GM18511 (cell line): ENCODE measurements around the gene OR1J4.
"Not testable (repeated sequence)": the region's sequence is repeated elsewhere in the genome, so short reads cannot be mapped to it uniquely, and the experiment has no call there.

Experiments
- ATAC-seq: cut with Tn5 transposase; IDR thresholded peaks from one replicate; pipeline ENCODE4 v1.9.1; 2021; ENCODE audit warnings: mild to moderate bottlenecking, moderate library complexity; ENCODE audit not compliant: unreplicated experiment

OR1J4 gene, protein sequence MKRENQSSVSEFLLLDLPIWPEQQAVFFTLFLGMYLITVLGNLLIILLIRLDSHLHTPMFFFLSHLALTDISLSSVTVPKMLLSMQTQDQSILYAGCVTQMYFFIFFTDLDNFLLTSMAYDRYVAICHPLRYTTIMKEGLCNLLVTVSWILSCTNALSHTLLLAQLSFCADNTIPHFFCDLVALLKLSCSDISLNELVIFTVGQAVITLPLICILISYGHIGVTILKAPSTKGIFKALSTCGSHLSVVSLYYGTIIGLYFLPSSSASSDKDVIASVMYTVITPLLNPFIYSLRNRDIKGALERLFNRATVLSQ

DNA sequence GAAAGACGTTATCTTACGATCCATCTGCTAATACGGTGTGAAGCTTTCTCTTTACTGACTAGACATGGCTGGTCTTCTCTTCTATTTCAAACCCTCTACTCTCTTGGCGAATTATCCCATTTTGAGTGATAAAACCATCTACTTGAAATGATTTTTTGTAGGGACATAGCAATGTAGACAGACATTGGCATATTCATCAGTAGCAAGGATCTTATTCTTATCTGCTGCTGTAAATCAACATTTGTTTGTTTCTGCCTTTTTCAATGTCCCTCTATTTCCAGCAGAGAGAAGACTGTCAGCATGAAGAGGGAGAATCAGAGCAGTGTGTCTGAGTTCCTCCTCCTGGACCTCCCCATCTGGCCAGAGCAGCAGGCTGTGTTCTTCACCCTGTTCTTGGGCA lies at the start of gene OR1J4:
Gene OR1J4, plus strand, starts transcription at position 301 of the 400 bp plus-strand sequence. Its CDS starts 0 bp downstream, at position 301.
- no peak for ATAC-seq

DNA sequence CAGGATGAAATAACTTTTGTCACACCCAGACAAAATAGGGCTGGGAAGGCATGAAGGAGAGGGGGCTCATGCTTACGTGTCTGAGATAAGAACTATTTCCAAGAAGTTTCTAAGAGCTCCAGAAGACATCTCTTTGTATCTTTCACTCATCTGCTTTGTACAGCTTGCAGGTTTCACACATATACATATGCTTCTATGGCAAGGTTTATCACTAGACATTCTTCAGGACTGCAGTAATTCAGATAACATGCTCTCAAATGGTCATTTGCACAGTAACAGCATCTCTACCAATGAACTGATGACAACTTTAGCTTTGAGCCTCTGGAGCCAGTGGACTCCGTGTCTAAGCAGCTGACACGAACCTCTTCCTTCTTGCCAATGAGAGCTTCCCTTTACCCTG lies 44.4 kb upstream of the OR1J4 start:
- ATAC-seq: no peak

DNA sequence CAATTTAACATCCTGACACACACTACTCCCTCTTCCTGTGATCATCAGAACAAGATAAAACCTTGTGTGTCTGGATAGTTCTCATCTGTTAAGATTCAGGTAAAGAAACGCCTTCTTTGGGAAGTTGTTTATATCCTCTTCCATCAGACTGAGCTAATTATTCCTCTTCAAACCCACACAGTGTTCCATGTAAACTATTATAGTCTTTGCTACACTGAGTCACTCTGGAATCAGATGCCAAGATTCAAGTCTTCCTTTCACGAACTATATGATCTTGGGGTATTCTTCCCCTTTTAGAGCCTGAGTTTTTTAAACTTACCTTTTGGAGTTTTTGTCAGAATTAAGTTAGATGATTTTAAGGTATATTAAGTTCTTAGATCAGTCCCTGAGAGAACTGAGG lies 43.2 kb upstream of the OR1J4 start:
- no peak for ATAC-seq

DNA sequence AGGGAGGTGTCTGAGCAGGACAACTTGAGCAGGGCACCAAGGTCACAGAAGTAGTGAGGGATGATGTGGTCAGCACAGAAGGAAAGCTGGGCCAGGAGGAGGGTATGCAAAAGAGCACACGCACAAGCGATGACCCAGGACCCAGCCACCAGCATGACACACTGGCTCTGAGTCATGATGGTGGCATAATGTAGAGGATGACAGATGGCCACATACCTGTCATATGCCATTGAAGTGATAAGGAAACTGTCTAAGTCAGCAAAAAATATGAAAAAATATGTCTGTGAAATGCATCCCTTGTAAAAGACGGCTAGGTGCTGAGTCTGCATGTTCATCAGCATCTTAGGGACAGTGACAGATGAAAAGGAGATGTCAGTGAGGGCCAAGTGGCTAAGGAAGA lies 41.6 kb upstream of the OR1J4 start:
- ATAC-seq: no peak

DNA sequence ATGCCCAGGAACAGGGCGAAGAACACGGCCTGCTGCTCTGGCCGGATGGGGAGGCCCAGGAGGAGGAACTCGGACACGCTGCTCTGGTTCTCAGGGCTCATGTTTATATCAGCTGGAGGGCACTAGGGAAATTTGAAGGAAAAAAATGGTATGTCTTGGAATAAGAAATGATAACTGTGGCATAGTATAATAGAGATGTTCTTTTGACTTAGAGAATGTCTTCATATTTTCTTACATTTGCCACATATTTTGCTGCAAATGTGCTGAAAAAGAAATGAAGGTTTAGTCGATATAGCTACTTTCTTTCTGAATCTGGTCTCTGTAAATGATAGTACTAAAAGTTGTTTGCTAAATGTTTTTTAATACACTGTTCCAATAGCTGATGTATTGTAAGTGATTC lies 41.1 kb upstream of the OR1J4 start, which contains the start of gene OR1J1:
Gene OR1J1, minus strand, starts transcription at position 101 of the 400 bp plus-strand sequence. Its CDS starts 0 bp downstream, at position 101.
- no peak for ATAC-seq

DNA sequence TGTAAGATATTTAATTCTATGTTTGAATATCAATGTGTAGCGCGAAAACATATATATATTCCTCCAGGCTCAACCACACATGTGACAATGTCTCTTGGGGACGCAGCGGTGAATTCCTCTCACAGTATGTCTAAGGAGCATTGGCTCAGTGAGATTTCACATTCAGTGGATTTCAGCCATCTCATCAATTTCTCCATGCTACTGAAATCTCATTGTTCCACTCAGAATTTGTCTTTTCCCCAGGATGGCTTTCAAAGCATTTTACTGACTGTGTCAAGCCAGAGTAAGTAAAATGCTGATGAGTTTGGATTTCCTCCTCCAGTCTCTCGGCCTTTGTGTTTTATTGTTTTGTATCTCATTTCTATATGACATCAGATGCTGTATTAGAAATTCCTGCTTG lies 39.9 kb upstream of the OR1J4 start:
- no peak for ATAC-seq

DNA sequence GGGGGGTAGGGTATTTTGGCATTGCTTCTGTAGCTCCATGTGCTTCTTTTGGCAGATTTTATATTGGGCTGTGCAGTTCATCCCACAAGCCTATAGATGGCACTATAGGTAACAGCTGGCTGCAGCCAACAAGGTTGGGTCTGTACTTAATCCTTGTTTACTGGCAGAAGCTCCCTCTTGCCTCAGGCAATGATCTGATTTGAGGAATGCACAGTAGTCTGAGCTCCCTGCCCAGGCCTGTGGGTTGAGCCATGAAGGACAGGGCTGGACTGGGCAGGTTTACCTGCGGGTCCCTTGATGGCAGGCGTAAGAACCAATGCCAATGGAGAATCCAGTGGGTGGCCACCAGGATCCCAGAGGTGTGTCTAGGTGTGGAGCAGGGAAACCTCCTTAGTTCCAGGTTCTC lies 20.1 kb upstream of the OR1J4 start:
- no peak for ATAC-seq

DNA sequence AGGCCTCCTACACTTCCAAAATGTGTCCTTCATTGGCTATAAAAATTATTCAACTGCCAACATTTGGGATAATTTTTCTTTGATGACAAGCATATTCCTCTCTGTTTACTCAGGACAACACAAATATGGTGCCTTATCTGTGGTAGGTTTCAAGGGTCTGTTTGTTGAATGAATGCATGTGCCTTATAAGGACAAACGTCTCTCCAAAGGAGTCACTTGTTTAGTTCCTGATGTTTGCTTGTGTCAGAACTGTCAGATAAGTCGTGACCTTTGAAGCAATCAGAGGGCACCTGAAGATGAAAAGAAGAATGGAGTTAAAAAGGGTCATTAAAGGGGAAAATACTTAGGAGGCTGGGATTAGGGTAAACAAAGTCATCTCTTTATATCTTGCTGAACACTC lies 12.0 kb upstream of the OR1J4 start:
- ATAC-seq: no peak

DNA sequence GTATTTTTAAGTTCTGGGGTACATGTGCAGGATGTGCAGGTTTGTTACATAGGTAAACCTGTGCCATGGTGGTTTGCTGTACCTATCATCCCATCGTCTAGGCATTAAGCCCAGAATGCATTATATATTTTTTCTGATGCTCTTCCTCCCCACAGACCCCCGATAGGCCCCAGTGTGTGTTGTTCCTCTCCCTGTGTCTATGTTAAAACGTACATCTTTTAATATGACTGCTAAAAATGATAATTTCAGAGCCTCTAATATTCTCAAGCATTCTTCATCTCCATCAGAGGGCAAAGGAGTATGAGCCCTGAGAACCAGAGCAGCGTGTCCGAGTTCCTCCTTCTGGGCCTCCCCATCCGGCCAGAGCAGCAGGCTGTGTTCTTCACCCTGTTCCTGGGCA lies 8.4 kb upstream of the OR1J4 start, which contains the start of gene OR1J2:
Gene OR1J2, plus strand, starts transcription at position 301 of the 400 bp plus-strand sequence. Its CDS starts 0 bp downstream, at position 301.
- no peak for ATAC-seq

DNA sequence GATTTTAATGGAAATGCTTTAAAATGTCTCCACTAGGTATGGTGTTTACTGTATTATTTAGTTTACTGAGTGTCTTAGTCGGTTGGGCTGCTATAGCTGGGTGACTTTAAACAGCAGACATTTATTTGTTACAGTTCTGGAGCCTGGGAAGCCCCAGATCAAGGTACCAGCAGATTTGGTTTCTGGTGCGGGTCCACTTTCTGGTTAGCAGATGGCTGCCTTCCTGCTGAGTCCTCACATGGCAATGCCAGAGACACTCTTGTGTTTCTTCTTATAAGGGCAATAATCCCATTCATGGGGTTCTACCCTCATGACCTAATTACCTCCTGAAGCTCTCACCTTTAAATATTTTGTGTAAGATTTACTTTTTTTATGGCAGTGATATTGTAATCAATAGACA lies 715 bp upstream of the OR1J4 start:
- ATAC-seq: no peak

DNA sequence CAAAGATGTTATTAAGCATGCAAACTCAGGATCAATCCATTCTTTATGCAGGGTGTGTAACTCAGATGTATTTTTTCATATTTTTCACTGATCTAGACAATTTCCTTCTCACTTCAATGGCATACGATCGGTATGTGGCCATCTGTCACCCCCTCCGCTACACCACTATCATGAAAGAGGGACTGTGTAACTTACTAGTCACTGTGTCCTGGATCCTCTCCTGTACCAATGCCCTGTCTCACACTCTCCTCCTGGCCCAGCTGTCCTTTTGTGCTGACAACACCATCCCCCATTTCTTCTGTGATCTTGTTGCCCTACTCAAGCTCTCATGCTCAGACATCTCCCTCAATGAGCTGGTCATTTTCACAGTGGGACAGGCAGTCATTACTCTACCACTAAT lies 435 bp downstream of the OR1J4 start:
- no peak for ATAC-seq

DNA sequence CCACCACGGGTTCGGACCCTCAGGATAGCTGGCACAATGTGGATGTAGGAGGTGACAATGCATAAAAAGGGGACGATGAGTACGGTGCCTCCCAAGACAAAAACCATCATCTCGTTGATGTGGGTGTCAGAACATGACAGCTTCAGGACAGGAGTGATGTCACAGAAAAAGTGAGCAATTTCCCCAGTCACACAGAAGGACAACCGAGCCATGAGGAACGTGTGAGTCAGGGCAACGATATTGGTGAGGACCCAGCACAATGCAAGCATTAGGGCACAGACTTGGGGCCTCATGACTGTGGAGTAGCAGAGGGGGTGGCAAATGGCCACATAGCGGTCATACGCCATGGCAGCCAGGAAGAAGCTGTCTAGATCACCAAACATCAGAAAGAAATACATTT lies 7.7 kb downstream of the OR1J4 start:
- no peak for ATAC-seq

DNA sequence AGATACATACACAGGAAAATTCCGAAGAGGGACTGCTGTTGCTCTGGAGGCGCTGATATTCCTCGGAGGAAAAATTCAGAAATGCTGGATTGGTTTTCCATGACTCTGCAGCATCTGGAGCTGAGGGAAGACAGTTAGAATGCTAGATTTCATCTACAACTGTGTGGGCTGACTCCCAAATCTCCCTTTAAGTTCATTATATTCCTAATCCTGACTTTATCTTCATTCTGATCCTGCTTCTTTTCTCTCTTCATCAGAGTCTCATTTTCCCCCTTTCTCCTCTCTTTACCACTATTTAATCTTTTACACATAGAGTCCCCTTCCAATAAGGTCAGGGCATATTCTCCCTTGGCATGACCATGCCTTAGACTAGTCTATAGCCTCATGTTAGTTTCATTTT lies 8.3 kb downstream of the OR1J4 start, which contains the start of gene OR1N1:
Gene OR1N1, minus strand, starts transcription at position 101 of the 400 bp plus-strand sequence. Its CDS starts 0 bp downstream, at position 101.
- no peak for ATAC-seq

DNA sequence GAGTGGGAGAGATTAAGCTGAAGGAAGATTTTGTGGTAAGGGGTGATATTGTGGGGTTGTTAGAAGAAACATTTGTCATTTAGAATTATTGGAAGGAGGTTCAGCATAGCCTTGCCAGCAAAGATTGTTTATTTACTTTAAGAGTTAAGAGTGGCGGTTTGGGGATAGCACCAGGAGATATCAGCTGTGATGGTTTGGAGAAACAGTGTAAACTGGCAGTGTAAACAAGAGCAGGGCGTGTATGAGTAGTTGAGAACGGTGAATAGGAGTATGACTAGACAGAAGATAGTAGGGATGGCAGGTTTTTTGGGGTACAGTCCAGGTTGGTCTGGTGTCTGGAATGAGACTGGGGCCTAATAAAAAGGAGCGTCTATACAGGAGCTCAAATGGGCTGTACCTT lies 12.2 kb downstream of the OR1J4 start:
- not testable (repeated sequence) for ATAC-seq

DNA sequence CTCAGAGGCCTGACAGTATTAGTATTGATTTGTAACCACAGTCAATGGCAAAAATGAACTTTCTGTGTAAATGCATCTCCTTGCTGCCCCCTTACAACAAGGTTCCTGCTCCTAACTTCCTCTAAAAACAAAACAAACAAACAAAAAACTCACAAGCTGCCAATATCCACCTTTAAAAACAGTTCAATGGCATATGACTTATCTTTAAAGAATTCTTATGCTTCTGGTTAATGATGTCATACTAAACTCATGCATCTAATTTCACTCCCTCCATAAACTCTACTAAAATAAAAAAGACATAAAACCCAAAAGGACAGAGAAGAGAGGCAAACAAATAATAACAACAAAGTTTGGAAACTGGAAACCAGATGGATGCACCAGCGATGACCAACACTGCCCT lies 17.2 kb downstream of the OR1J4 start:
- ATAC-seq: no peak

DNA sequence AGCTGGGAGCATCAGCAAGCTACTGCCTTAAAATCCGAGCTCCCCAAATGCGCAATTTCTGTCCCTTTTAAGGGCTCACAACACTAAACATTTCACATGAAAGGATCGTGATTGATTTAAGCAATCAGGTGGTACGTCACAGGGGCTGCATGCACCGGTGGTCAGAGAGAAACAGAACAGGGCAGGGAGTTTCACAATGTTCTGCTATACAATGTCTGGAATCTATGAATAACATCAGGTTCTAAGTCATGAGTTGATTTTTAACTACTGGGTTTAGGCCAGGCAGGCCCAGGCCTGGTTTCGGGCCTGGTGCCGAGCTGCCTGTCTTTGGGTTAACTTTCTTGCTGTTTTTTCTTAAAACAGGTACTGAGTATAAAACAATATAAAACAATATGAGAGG lies 18.1 kb downstream of the OR1J4 start:
- not testable (repeated sequence) for ATAC-seq

DNA sequence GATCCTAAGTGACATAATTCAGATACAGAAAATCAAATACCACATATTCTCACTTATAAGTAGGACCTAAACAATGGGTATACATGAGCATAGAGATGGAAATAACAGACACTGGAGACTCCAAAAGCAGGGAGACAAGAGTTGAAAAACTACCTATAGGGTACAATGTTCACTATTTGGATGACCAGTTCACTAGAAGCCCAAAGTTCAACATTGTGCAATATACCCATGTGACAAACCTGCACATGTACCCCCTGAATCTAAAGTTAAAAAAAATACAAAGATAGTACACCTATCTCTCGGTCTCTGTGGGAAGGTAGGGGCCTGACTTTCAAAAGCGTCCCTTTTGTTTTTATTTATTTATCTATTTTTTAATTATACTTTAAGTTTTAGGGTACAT lies 19.8 kb downstream of the OR1J4 start:
- no peak for ATAC-seq

DNA sequence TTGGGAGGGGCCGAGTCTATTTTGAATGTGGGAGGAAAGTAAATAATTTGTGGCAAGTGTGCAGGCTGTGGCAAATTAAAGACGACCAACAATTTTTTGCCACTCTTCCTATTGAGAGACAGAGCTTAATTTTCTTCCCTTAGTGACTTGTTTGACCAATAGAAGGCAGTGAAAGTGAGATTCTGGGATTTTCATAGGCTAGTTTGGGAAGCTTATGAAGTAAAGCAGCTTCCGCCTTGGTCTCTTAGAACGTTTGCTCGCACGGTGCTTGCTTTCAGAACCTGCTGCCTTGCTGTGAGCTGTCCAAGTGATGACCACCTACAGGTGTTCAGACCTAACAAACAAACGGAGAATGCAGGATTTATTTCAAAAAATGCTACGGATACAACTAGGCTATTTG lies 27.3 kb downstream of the OR1J4 start:
- no peak for ATAC-seq

DNA sequence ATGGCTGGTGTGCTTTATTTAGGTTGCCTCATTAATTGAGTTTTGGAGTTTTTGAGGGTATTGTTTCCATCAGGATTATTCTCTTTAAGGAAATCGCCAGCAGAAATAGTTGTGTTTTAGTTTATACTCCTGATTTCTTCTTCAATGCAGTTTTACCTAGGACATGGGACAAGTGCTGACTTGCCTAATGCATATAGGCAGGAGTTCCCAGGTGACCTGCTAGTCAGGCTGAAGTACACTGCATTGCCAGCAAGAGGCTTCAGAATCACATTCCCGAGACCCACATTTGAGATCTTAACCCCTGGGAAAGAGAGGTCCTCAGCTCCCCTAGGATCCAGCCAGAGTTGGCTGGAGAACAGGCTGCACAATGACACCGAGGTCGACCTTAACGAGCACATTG lies 32.4 kb downstream of the OR1J4 start:
- no peak for ATAC-seq

DNA sequence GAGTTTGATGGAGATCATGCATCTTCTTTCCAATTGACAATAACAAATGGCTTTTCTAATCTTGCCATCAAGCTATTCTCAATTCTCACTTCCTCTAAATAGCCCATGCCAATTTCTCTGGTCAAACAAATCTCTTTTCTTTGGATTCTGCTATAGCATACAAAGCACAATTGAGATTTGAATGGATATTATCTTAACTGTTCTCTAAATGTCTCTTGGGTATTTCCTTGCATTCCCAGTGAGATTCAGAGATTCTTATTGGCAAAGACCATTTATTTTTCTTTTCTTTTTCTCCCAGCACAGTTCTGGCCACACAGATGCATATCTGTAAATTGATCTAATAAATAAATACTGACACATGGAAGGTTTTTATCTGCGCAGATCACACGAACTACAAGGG lies 33.9 kb downstream of the OR1J4 start, which contains the start of gene OR1N2:
Gene OR1N2, plus strand, starts transcription at position 301 of the 400 bp plus-strand sequence. CDS start 100 bp downstream, outside the sequence.
- no peak for ATAC-seq

DNA sequence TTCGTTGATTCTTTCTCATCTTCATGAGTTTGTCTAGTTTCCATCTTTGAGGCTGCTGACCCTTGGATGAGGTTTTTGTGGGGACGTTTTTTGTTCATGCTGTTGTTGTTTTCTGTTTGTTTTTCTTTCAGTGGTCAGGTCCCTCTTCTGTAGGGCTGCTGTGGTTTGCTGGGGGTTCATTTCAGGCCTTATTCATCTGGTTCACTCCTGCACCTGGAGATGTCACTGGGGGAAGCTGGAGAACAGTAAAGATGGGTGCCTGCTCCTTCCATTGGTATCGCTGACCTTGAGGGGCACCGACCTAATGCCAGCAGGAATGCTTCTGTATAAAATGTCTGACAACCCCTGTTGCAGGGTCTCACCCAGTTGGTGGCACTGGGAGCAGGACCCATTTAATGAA lies 42.5 kb downstream of the OR1J4 start:
- ATAC-seq: no peak

DNA sequence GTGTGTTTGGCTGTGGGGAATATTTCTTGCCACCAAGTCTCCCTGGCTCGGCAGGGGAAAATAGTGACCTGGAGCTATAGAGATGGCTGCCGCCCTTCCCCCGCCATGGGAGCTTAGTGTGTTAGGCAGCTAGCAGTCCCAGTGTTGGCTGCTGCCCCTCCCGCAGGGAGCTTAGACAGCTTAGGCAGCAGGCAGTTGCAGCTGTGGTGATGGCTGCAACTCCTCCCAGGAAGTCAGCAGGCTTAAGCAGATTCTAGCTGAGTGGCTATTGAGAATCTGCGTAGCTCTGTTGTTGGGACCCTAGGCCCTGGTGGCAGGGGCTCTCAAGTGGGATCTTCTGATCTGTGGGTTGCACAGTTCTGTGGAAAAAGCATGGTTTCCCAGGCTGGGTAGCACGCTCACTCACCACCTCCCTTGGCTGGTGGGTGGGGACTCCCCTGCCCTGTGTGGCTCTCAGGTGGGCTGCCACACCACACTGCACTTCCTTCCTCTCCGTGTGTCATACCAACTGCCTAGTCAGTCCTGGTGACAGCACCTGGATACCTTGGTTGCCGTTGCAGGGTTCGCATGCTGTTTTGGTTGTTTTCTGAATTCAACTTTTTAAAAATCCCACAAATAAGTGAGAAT lies 43.3 kb downstream of the OR1J4 start:
- no peak for ATAC-seq
